Loucy (cell line): Measurements from ENCODE around the gene ITLN1.
"Not testable (repeated sequence)": the region's sequence is repeated elsewhere in the genome, so short reads cannot be mapped to it uniquely, and the experiment has no call there.

Experiments
- H2AFZ ChIP-seq: fragments of 200-600 bp; sonication (generic); 2 replicates; pipeline ENCODE4 v1.6.0; 2016; ENCODE audit warnings: antibody characterized with exemption, mild to moderate bottlenecking, low read length, moderate library complexity
- H3F3A ChIP-seq: fragments of 200-600 bp; 2 replicates; pipeline ENCODE4 v1.6.0; 2016; ENCODE audit warnings: antibody characterized with exemption, low read depth, mild to moderate bottlenecking
- H3K27me3 ChIP-seq: fragments of 200-600 bp; sonication (generic); 2 replicates; pipeline ENCODE4 v1.6.1; 2014; ENCODE audit warnings: low read length, mild to moderate bottlenecking; ENCODE audit not compliant: insufficient read depth, poor library complexity, severe bottlenecking
- H3K36me3 ChIP-seq: fragments of 200-600 bp; sonication (generic); 2 replicates; pipeline ENCODE4 v1.6.1; 2016; ENCODE audit warnings: low read length; ENCODE audit not compliant: insufficient read depth
- H3K4me1 ChIP-seq: fragments of 200-600 bp; sonication (generic); 2 replicates; pipeline ENCODE4 v1.5.1; 2014; ENCODE audit warnings: low read length, mild to moderate bottlenecking; ENCODE audit not compliant: insufficient read depth, poor library complexity, severe bottlenecking
- H3K4me2 ChIP-seq: fragments of 200-600 bp; sonication (generic); 2 replicates; pipeline ENCODE4 v1.6.0; 2014; ENCODE audit warnings: antibody characterized with exemption, low read length, low read depth, mild to moderate bottlenecking; ENCODE audit not compliant: poor library complexity, severe bottlenecking
- H3K4me3 ChIP-seq: fragments of 200-600 bp; sonication (generic); 2 replicates; pipeline ENCODE4 v1.5.1; 2014; ENCODE audit warnings: low read length, mild to moderate bottlenecking, mixed read lengths; ENCODE audit not compliant: poor library complexity, severe bottlenecking
- H3K79me2 ChIP-seq: fragments of 200-600 bp; sonication (generic); 2 replicates; pipeline ENCODE4 v1.6.1; 2014; ENCODE audit warnings: low read length; ENCODE audit not compliant: insufficient read depth
- H3K9ac ChIP-seq: fragments of 200-600 bp; sonication (generic); 2 replicates; pipeline ENCODE4 v1.6.0; 2014; ENCODE audit warnings: mild to moderate bottlenecking, low read depth, low read length, moderate library complexity; ENCODE audit not compliant: poor library complexity, severe bottlenecking
- H3K9me2 ChIP-seq: fragments of 200-600 bp; sonication (generic); replicated peaks from 2 replicates; pipeline ENCODE4 v1.6.1; 2016; ENCODE audit warnings: low read depth, low read length, mixed read lengths
- H3K9me3 ChIP-seq: fragments of 200-600 bp; sonication (generic); 2 replicates; pipeline ENCODE4 v1.6.1; 2014; ENCODE audit warnings: mild to moderate bottlenecking, antibody characterized with exemption, low read length, low read depth; ENCODE audit not compliant: insufficient read depth
- H4K20me1 ChIP-seq: fragments of 200-600 bp; sonication (generic); 2 replicates; pipeline ENCODE4 v1.6.0; 2014; ENCODE audit warnings: antibody characterized with exemption, low read length, mild to moderate bottlenecking; ENCODE audit not compliant: insufficient read depth, poor library complexity, severe bottlenecking
- CTCF ChIP-seq: fragments of 200-600 bp; sonication (generic); conservative IDR thresholded peaks from 2 replicates; pipeline ENCODE4 v1.5.1; 2014; ENCODE audit warnings: mild to moderate bottlenecking, antibody characterized with exemption, low read length
- EZH2phosphoT487 ChIP-seq: fragments of 200-600 bp; IDR thresholded peaks from 2 replicates; pipeline ENCODE4 v1.6.1; 2018; ENCODE audit warnings: antibody characterized with exemption, mild to moderate bottlenecking, moderate library complexity, borderline replicate concordance

ITLN1 gene

GRCh38 chr1:160876311-160876710 is 8.7 kb downstream of the ITLN1 start:
- no peaks in the 10 kb centered on the region for H3F3A ChIP-seq
- 0 out of 2 replicates have a peak overlapping the region, but pooled peaks have one; percentile 59 for H2AFZ ChIP-seq
- H3K79me2 ChIP-seq, result no peaks in the 10 kb centered on the region
- TF ChIP-seq EZH2phosphoT487 (no peak), CTCF (no peak)
- H3K4me3 ChIP-seq, result no peak overlapping the region
- H3K9me2 ChIP-seq, result no peaks in the 10 kb centered on the region
- no peak overlapping the region for H3K4me2 ChIP-seq
- no peaks in the 10 kb centered on the region for H3K27me3 ChIP-seq
- no peaks in the 10 kb centered on the region for H3K9me3 ChIP-seq
- peaks cover 28% of the 10 kb centered on the region for H3K4me1 ChIP-seq
- no peaks in the 10 kb centered on the region for H4K20me1 ChIP-seq
- H3K36me3 ChIP-seq, result no peaks in the 10 kb centered on the region
- H3K9ac ChIP-seq, result no peak overlapping the region

- not testable (repeated sequence) for H3K9me2 ChIP-seq, H2AFZ ChIP-seq, H3K27me3 ChIP-seq, H4K20me1 ChIP-seq, H3K4me3 ChIP-seq, H3F3A ChIP-seq, H3K36me3 ChIP-seq, H3K9me3 ChIP-seq, H3K4me2 ChIP-seq, H3K9ac ChIP-seq, H3K79me2 ChIP-seq
- H3K4me1 ChIP-seq, result peaks cover 28% of the 10 kb centered on the region
These were observed 9.4 kb downstream of the ITLN1 start for GRCh38 chr1:160875591-160875990.

- H2AFZ ChIP-seq, result no peak overlapping the region
- H3K79me2 ChIP-seq, result no peaks in the 10 kb centered on the region
- H3K36me3 ChIP-seq, result no peaks in the 10 kb centered on the region
- no peaks in the 10 kb centered on the region for H3K27me3 ChIP-seq
- H3K9me3 ChIP-seq, result no peaks in the 10 kb centered on the region
- H3K9ac ChIP-seq, result no peak overlapping the region
- peaks cover 28% of the 10 kb centered on the region for H3K4me1 ChIP-seq
- no peak overlapping the region for H3K4me2 ChIP-seq
- TF ChIP-seq CTCF (no peak), EZH2phosphoT487 (no peak)
- H3F3A ChIP-seq, result no peaks in the 10 kb centered on the region
- no peak overlapping the region for H3K4me3 ChIP-seq
- H4K20me1 ChIP-seq, result no peaks in the 10 kb centered on the region
- H3K9me2 ChIP-seq, result no peaks in the 10 kb centered on the region
These were observed 10.0 kb downstream of the ITLN1 start for GRCh38 chr1:160874935-160875334.

GRCh38 chr1:160868141-160868540 is 16.8 kb downstream of the ITLN1 start:
- Histone ChIP-seq H2AFZ (no peak overlapping the region), H3K36me3 (no peaks in the 10 kb centered on the region), H3K9me3 (no peaks in the 10 kb centered on the region), H3F3A (peaks cover 1% of the 10 kb centered on the region; the same call in 1 of the 2 replicates), H3K4me3 (no peak overlapping the region), H3K9ac (no peak overlapping the region), H3K4me1 (peaks cover 49% of the 10 kb centered on the region), H3K9me2 (no peaks in the 10 kb centered on the region), H3K4me2 (no peak overlapping the region), H4K20me1 (no peaks in the 10 kb centered on the region), H3K27me3 (no peaks in the 10 kb centered on the region), H3K79me2 (0 out of 2 replicates have a peak, but pooled peaks cover 7% of the 10 kb centered on the region)
- TF ChIP-seq EZH2phosphoT487 (no peak), CTCF (no peak)

GRCh38 chr1:160867651-160868050 is 17.3 kb downstream of the ITLN1 start:
- H3K27me3 ChIP-seq, H3K9me2 ChIP-seq, H2AFZ ChIP-seq, H3F3A ChIP-seq, H3K9ac ChIP-seq, H4K20me1 ChIP-seq, H3K4me2 ChIP-seq, H3K36me3 ChIP-seq, H3K4me3 ChIP-seq, H3K9me3 ChIP-seq, H3K79me2 ChIP-seq: not testable (repeated sequence)
- peaks cover 52% of the 10 kb centered on the region for H3K4me1 ChIP-seq
